Effector memory CD4-positive, alpha-beta T cell (primary cell): ENCODE results near the gene ADAD2.

Source experiments
- DNase-seq, 3 donors: peaks; one replicate each; pipeline ENCODE4 v3.0.0-alpha.2; 2020
- H3K27ac ChIP-seq: 2 replicates; pipeline ENCODE4 v1.7.0; 2013; ENCODE audit warnings: mild to moderate bottlenecking, low read length, moderate library complexity; ENCODE audit not compliant: insufficient read depth, poor library complexity, severe bottlenecking
- H3K27me3 ChIP-seq: replicated peaks from 2 replicates; pipeline ENCODE4 v1.7.0; 2013; ENCODE audit warnings: mild to moderate bottlenecking, low read length; ENCODE audit not compliant: insufficient read depth, control insufficient read depth, poor library complexity, severe bottlenecking
- H3K36me3 ChIP-seq: 2 replicates; pipeline ENCODE4 v1.7.0; 2013; ENCODE audit warnings: mild to moderate bottlenecking, low read length, moderate library complexity; ENCODE audit not compliant: control insufficient read depth, insufficient read depth
- H3K4me1 ChIP-seq: 2 replicates; pipeline ENCODE4 v1.7.0; 2013; ENCODE audit warnings: low read length, mild to moderate bottlenecking; ENCODE audit not compliant: control insufficient read depth, insufficient read depth, poor library complexity, severe bottlenecking
- H3K4me3 ChIP-seq: 2 replicates; pipeline ENCODE4 v1.7.0; 2013; ENCODE audit warnings: low read length, low read depth, mild to moderate bottlenecking; ENCODE audit not compliant: insufficient read depth, poor library complexity, severe bottlenecking
- H3K9me3 ChIP-seq: 2 replicates; pipeline ENCODE4 v1.7.0; 2013; ENCODE audit warnings: mild to moderate bottlenecking, low read length, moderate library complexity; ENCODE audit not compliant: control insufficient read depth

The ADAD2 gene

GRCh38 chr16:84218956-84219355 lies 28.0 kb downstream of the ADAD2 start:
- no peaks in the 10 kb centered on the region for H3K9me3 ChIP-seq

GRCh38 chr16:84220851-84221250 lies 29.9 kb downstream of the ADAD2 start:
- Histone ChIP-seq H3K36me3 (no peaks in the 10 kb centered on the region), H3K27me3 (peaks cover 3% of the 10 kb centered on the region), H3K27ac (no peak overlapping the region), H3K9me3 (no peaks in the 10 kb centered on the region), H3K4me3 (no peak overlapping the region), H3K4me1 (no peaks in the 10 kb centered on the region)
- no peak for DNase-seq

More at GRCh38 chr16:84218956-84219355, 28.0 kb downstream of the ADAD2 start:
- H3K4me3 ChIP-seq: no peak overlapping the region
- H3K36me3 ChIP-seq: no peaks in the 10 kb centered on the region
- no peak overlapping the region for H3K27ac ChIP-seq
- no peak for DNase-seq
- no peaks in the 10 kb centered on the region for H3K4me1 ChIP-seq
- H3K27me3 ChIP-seq: no peaks in the 10 kb centered on the region

DNA sequence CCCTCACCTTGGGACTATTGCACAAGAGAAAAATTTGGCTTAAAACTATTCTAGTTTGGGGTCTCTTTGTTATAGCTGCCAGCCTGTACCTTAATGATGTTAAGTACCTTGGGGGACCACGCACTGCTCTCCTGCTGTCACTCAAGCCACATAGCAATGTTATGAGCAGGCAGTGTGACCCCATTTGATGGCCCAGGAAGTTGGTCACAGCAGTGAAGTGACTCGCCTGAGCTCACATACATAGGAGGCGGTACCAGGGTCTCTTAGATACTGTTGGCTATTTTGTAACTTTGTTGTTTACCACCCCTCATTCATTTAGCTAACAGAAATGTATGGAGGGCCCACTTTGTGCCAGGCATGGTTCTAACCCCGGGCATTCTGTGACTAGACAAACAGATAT lies 32.5 kb downstream of the ADAD2 start:
- Histone ChIP-seq H3K4me1 (no peaks in the 10 kb centered on the region), H3K4me3 (no peak overlapping the region), H3K27ac (no peak overlapping the region), H3K36me3 (no peaks in the 10 kb centered on the region), H3K9me3 (no peaks in the 10 kb centered on the region), H3K27me3 (peaks cover 3% of the 10 kb centered on the region)
- DNase-seq: no peak

- DNase-seq: no peak
- H3K27me3 ChIP-seq: peaks cover 3% of the 10 kb centered on the region
- H3K4me1 ChIP-seq: no peaks in the 10 kb centered on the region
- no peaks in the 10 kb centered on the region for H3K9me3 ChIP-seq
- H3K4me3 ChIP-seq: no peak overlapping the region
- H3K27ac ChIP-seq: no peak overlapping the region
- no peaks in the 10 kb centered on the region for H3K36me3 ChIP-seq
Measured at GRCh38 chr16:84224554-84224953, 33.6 kb downstream of the ADAD2 start.

- Histone ChIP-seq H3K27me3 (peaks cover 6% of the 10 kb centered on the region), H3K4me1 (no peaks in the 10 kb centered on the region), H3K27ac (no peak overlapping the region), H3K4me3 (no peak overlapping the region), H3K36me3 (no peaks in the 10 kb centered on the region), H3K9me3 (no peaks in the 10 kb centered on the region)
- DNase-seq: no peak
Measured at GRCh38 chr16:84225126-84225525, 34.2 kb downstream of the ADAD2 start.

- no peaks in the 10 kb centered on the region for H3K4me1 ChIP-seq
Measured at GRCh38 chr16:84225571-84225970, 34.6 kb downstream of the ADAD2 start.

DNA sequence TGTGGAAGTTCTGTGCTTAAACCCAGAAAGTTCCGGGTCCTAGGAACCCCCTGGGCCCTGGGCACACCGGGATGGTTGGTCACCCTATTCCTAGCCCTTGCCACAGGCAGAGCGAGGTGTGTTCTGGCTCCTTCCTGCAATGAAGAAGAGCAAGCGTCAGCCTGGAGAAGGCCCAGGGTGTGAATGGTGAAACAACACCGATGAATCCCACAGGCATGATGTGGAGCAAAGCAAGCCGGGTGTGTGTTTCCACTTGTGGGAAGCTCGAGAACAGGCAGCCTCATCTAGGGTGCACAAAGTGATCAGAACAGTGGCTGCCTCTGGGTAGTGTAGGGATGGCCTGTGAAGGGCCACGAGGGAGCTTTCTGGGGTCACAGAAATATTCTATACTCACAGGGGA lies 35.1 kb downstream of the ADAD2 start:
- DNase-seq: no peak
- Histone ChIP-seq H3K4me1 (no peaks in the 10 kb centered on the region), H3K9me3 (no peaks in the 10 kb centered on the region), H3K27ac (no peak overlapping the region), H3K27me3 (peaks cover 6% of the 10 kb centered on the region), H3K36me3 (no peaks in the 10 kb centered on the region), H3K4me3 (no peak overlapping the region)

More at GRCh38 chr16:84225571-84225970, 34.6 kb downstream of the ADAD2 start:
- H3K27ac ChIP-seq: no peak overlapping the region
- no peak for DNase-seq
- H3K36me3 ChIP-seq: no peaks in the 10 kb centered on the region
- H3K27me3 ChIP-seq: peaks cover 6% of the 10 kb centered on the region
- no peak overlapping the region for H3K4me3 ChIP-seq
- no peaks in the 10 kb centered on the region for H3K9me3 ChIP-seq

GRCh38 chr16:84227548-84227947 lies 36.6 kb downstream of the ADAD2 start:
- DNase-seq: no peak
- no peaks in the 10 kb centered on the region for H3K9me3 ChIP-seq
- H3K36me3 ChIP-seq: no peaks in the 10 kb centered on the region
- H3K27me3 ChIP-seq: peaks cover 6% of the 10 kb centered on the region
- H3K4me1 ChIP-seq: no peaks in the 10 kb centered on the region
- H3K4me3 ChIP-seq: no peak overlapping the region
- H3K27ac ChIP-seq: no peak overlapping the region

DNA sequence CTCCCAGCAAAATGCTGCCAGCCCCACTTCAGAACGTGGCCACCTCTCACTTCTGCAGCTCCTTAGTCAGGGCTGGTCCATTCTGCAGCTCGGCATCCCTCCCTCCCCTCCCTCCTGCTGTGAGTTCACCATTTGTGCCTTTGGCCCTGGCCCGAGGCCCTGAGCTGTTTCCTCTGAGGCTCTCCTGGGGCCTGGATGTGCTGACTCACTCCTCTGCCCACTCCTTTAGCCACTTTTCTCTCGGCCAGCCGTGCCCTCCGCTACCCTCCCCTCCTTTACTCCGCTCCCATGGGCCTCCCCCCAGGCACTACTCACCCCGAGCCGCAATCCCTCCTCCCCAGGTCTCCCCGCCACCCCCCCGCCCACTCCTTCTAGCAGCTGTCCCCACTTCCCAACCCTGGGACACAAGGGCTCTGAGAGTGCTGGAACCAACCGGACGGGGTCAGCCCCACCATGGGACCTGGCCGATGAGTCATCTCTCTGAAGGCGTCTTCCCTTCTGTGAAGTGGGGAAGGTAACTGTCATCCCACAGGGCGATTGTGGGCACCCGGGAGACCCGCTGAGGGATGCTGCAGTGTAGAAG lies 37.4 kb downstream of the ADAD2 start:
- Histone ChIP-seq H3K27ac (no peak overlapping the region), H3K4me3 (no peak overlapping the region), H3K27me3 (peaks cover 6% of the 10 kb centered on the region), H3K36me3 (no peaks in the 10 kb centered on the region), H3K9me3 (no peaks in the 10 kb centered on the region), H3K4me1 (no peaks in the 10 kb centered on the region)
- DNase-seq: no peak

DNA sequence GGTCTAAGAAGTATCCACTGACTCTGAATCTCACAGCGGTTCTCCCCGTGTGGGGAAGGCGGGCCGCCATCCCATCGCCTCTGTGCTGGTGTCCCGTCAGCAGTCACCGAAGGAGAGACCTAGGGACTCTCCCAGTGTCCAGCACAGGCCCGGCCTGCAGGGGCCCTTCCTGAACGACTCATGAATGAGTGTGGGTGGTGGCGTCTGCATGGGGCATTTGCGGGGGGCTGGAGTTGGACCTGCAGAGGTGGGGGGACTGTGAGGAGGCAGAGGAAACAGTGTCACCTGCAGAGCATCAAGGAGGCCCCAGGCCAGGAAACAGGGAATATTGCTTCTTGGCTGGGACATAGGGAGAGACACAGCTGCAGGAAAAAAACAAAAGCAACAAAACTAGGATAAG lies 38.5 kb downstream of the ADAD2 start:
- Histone ChIP-seq H3K27me3 (peaks cover 6% of the 10 kb centered on the region), H3K4me3 (no peak overlapping the region), H3K9me3 (no peaks in the 10 kb centered on the region), H3K36me3 (no peaks in the 10 kb centered on the region), H3K4me1 (no peaks in the 10 kb centered on the region), H3K27ac (no peak overlapping the region)
- DNase-seq: no peak
